Measurements from ENCODE around the gene RAMP3. TPM values are rescaled to one million over a fixed set of nuclear protein-coding genes. Genes with fewer than 3 reads are reported as not detected.

RAMP3 gene
- total RNA-seq, 1 experiment from 2014 or later: not detected

DNA sequence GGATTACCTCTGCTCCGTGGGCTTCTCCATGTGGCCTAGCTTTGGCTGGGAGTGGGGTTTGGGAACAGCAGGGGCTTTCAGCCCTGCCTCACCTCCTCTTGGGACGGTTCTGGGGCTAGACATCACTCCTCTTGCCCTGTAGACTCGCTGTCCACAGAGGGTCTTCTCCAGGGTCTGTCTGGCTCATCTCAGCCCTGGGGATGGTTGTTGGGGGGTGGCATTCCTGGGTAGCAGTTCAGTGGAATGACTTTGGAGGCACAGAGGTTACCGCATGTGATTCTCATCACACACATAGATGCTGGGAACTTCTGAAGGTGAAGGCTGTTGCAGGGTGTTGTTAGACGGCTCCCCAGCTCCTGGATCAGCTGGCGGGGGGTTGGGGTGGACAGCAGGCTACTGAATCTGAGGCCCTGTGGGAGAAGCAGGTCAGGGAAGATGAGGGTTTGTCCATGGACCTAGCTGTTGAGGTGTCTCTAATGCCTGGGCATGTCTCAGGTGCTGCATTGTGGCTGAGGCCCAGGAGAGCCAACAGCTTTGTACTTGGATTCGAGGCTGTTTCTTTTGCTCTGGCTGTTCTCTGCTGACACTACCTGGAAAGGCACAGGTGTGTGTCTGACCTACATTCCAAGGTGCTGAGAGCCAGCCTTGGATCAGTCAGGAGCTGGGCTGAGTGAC, 23.8 kb downstream of the RAMP3 start:
- Histone ChIP-seq H3K4me1 (replicated peaks; ENCODE audit: insufficient read depth) (no peaks in the 10 kb centered on the region), H4K20me1 (ENCODE audit: insufficient read depth) (no peaks in the 10 kb centered on the region), H3K9me3 (ENCODE audit: insufficient read depth, low read depth) (no peaks in the 10 kb centered on the region), H3K27me3 (ENCODE audit: insufficient read depth, low read depth) (peaks cover 100% of the 10 kb centered on the region), H2AFZ (no peak overlapping the region), H3K4me2 (no peak overlapping the region), H3K79me2 (ENCODE audit: low read depth) (no peaks in the 10 kb centered on the region), H3F3A (ENCODE audit: insufficient read depth, low read depth) (no peaks in the 10 kb centered on the region), H3K36me3 (ENCODE audit: low read depth) (no peaks in the 10 kb centered on the region), H3K9me2 (ENCODE audit: insufficient read depth) (no peaks in the 10 kb centered on the region), H3K27ac (no peak overlapping the region), H3K4me3 (no peak overlapping the region)
- no TSS peak for BruUV-seq (replicated peaks)
- intact Hi-C loops (cut with micrococcal nuclease; ENCODE audit: unreplicated experiment): no loop called here
- no peak for DNase-seq
- no peak for TF ChIP-seq EZH2 (IDR thresholded peaks at IDR 0.05; ENCODE audit: low read depth)
- TF ChIP-seq, protein P1, sequence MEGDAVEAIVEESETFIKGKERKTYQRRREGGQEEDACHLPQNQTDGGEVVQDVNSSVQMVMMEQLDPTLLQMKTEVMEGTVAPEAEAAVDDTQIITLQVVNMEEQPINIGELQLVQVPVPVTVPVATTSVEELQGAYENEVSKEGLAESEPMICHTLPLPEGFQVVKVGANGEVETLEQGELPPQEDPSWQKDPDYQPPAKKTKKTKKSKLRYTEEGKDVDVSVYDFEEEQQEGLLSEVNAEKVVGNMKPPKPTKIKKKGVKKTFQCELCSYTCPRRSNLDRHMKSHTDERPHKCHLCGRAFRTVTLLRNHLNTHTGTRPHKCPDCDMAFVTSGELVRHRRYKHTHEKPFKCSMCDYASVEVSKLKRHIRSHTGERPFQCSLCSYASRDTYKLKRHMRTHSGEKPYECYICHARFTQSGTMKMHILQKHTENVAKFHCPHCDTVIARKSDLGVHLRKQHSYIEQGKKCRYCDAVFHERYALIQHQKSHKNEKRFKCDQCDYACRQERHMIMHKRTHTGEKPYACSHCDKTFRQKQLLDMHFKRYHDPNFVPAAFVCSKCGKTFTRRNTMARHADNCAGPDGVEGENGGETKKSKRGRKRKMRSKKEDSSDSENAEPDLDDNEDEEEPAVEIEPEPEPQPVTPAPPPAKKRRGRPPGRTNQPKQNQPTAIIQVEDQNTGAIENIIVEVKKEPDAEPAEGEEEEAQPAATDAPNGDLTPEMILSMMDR (conservative IDR thresholded peaks at IDR 0.05): no peak
- POLR2A ChIA-PET (ENCODE audit: unreplicated experiment): no interaction called here
- CTCF ChIA-PET: no interaction called here

DNA sequence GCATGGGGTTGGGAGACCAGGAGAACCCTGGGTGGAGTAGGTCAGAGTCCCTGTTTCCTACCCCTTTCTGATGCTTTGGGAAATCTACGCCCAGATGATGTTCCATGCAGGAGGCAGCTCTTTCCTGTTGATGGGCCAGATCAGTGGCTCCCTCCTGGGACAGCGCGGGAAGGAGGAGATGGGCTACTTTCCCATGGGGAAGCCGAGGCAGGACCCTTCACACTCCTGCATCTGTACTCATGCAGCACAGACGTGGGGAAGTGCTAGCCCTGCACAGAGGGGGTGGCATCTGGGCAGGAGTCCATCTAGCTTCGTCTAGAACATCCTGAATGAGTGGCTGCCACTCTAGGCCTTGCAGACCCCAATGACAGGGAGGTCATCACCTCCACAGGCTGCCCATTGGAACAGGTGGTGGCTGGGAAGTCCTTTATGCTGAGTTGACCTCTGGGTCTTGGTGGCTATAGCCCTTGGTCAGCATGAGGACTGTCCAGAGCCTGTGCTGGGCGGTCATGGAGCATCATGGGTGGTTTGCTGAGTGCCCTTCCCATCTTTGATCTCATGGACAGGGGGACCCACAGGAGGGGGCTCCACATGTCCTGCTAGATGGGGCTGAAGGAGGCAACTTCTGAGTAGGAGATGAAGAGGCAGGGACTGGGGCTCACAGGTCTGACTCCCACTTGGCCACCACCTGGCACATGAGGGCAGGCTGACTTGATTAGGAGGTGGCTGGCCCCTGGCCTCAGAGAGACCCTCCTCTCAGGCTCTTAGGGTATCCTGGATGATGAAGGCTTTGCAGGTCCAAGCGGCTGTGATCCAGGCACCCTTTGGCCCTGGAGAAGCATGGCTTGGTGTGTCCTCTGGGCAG, 24.6 kb downstream of the RAMP3 start:
- Histone ChIP-seq H2AFZ (no peak overlapping the region), H3K27ac (no peak overlapping the region), H3K36me3 (ENCODE audit: low read depth) (no peaks in the 10 kb centered on the region), H3K4me2 (no peak overlapping the region), H3K4me1 (replicated peaks; ENCODE audit: insufficient read depth) (no peaks in the 10 kb centered on the region), H3K27me3 (ENCODE audit: insufficient read depth, low read depth) (peaks cover 100% of the 10 kb centered on the region), H3F3A (ENCODE audit: insufficient read depth, low read depth) (no peaks in the 10 kb centered on the region), H4K20me1 (ENCODE audit: insufficient read depth) (no peaks in the 10 kb centered on the region), H3K4me3 (no peak overlapping the region), H3K9me2 (ENCODE audit: insufficient read depth) (no peaks in the 10 kb centered on the region), H3K9me3 (ENCODE audit: insufficient read depth, low read depth) (no peaks in the 10 kb centered on the region), H3K79me2 (ENCODE audit: low read depth) (no peaks in the 10 kb centered on the region)
- ChIA-PET POLR2A (ENCODE audit: unreplicated experiment) (no interaction called here), CTCF (no interaction called here)
- TF ChIP-seq EZH2 (IDR thresholded peaks at IDR 0.05; ENCODE audit: low read depth): no peak
- TF ChIP-seq, protein P1 (conservative IDR thresholded peaks at IDR 0.05): no peak
- DNase-seq: no peak
- BruUV-seq (replicated peaks): no TSS peak
- intact Hi-C loops (cut with micrococcal nuclease; ENCODE audit: unreplicated experiment): no loop called here

DNA sequence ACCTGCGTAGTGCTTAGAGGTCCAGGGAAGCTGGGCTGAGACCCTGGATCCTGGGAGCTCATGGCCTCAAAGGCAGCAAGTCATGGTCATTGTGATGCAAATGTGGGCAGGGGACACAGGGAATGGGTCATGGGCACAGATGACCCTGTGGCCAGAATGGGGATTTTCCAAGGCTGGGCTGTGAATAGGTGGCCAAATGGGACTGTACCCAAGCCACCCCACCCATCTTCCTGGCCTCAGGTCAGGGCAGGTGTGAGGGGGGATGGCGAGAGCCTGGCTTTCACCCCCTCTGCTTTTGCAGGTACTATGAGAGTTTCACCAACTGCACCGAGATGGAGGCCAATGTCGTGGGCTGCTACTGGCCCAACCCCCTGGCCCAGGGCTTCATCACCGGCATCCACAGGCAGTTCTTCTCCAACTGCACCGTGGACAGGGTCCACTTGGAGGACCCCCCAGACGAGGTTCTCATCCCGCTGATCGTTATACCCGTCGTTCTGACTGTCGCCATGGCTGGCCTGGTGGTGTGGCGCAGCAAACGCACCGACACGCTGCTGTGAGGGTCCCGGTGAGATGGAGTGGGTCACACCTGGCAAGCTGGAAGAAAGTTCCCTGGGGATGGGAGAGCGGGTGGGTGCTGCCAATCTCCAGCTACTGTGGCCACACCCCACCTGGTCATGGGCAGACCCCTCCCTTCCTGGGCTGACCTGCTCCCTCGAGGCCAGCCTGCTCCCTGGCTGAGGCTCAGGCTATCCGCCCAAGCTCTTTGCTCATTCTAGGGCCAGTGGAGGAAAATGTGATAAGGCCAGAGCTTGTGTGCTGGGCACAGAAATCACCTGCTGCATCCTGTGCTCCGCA, 25.5 kb downstream of the RAMP3 start:
- intact Hi-C loops (cut with micrococcal nuclease; ENCODE audit: unreplicated experiment): no loop called here
- H3K79me2 ChIP-seq (ENCODE audit: low read depth): no peaks in the 10 kb centered on the region
- H3K36me3 ChIP-seq (ENCODE audit: low read depth): no peaks in the 10 kb centered on the region
- no peak overlapping the region for H3K4me2 ChIP-seq
- H3K27me3 ChIP-seq (ENCODE audit: insufficient read depth, low read depth): peaks cover 100% of the 10 kb centered on the region
- no peak overlapping the region for H2AFZ ChIP-seq
- H3K4me3 ChIP-seq: no peak overlapping the region
- no peaks in the 10 kb centered on the region for H3K9me2 ChIP-seq (ENCODE audit: insufficient read depth)
- H3F3A ChIP-seq (ENCODE audit: insufficient read depth, low read depth): no peaks in the 10 kb centered on the region
- no peaks in the 10 kb centered on the region for H4K20me1 ChIP-seq (ENCODE audit: insufficient read depth)
- H3K27ac ChIP-seq: no peak overlapping the region
- TF ChIP-seq EZH2 (IDR thresholded peaks at IDR 0.05; ENCODE audit: low read depth): no peak
- TF ChIP-seq, protein P1 (conservative IDR thresholded peaks at IDR 0.05): no peak
- H3K4me1 ChIP-seq (replicated peaks; ENCODE audit: insufficient read depth): no peaks in the 10 kb centered on the region
- no peaks in the 10 kb centered on the region for H3K9me3 ChIP-seq (ENCODE audit: insufficient read depth, low read depth)
- no TSS peak for BruUV-seq (replicated peaks)
- CTCF ChIA-PET: no interaction called here
- no peak for DNase-seq
- POLR2A ChIA-PET (ENCODE audit: unreplicated experiment): no interaction called here
